ENCODE measurements around the gene WDR77.

GRCh38 chr1:111446967-111447892 is 1.8 kb downstream of the WDR77 start:
- TF ChIP-seq CTCF (IDR thresholded peaks at IDR 0.05) = no peak
- no peak for TF ChIP-seq POLR2A (IDR thresholded peaks at IDR 0.05)

All from lower leg skin (tissue), 3 donors.